H9 (cell line): ENCODE measurements around the gene DCTN3. TPM values are rescaled to one million over a fixed set of nuclear protein-coding genes. Genes with fewer than 3 reads are reported as not detected.

Experiments used
- DNase-seq: peaks from one replicate; pipeline ENCODE4 v3.0.0-alpha.2; 2017
- H2AFZ ChIP-seq: one replicate; pipeline ENCODE4 v1.6.1; 2013; ENCODE audit warnings: mild to moderate bottlenecking, low read length, control low read depth, moderate library complexity
- H2AK5ac ChIP-seq: 2 replicates; pipeline ENCODE4 v1.6.1; 2013; ENCODE audit warnings: low read length, control low read depth, mixed read lengths; ENCODE audit not compliant: insufficient read length
- H2BK120ac ChIP-seq: one replicate; pipeline ENCODE4 v1.6.1; 2013; ENCODE audit warnings: low read depth, mild to moderate bottlenecking, low read length, control low read depth, inconsistent platforms; ENCODE audit not compliant: poor library complexity, severe bottlenecking
- H2BK12ac ChIP-seq: 2 replicates; pipeline ENCODE4 v1.6.1; 2013; ENCODE audit warnings: low read length, control low read depth, mixed read lengths, low read depth; ENCODE audit not compliant: insufficient read length
- H2BK15ac ChIP-seq: 2 replicates; pipeline ENCODE4 v1.6.1; 2013; ENCODE audit warnings: low read depth, low read length, control low read depth
- H2BK20ac ChIP-seq: one replicate; pipeline ENCODE4 v1.6.1; 2013; ENCODE audit warnings: low read depth, mild to moderate bottlenecking, low read length, control low read depth, inconsistent platforms; ENCODE audit not compliant: poor library complexity, severe bottlenecking
- H2BK5ac ChIP-seq: 2 replicates; pipeline ENCODE4 v1.6.1; 2013; ENCODE audit warnings: low read length, control low read depth, mixed read lengths; ENCODE audit not compliant: insufficient read length
- H3K14ac ChIP-seq: 2 replicates; pipeline ENCODE4 v1.6.1; 2013; ENCODE audit warnings: low read length, control low read depth; ENCODE audit not compliant: insufficient read depth
- H3K18ac ChIP-seq: 2 replicates; pipeline ENCODE4 v1.6.1; 2013; ENCODE audit warnings: low read depth, mild to moderate bottlenecking, mixed read lengths, low read length, control low read depth; ENCODE audit not compliant: insufficient read length
- H3K23ac ChIP-seq: 2 replicates; pipeline ENCODE4 v1.6.1; 2013; ENCODE audit warnings: low read length, control low read depth, mixed read lengths, low read depth; ENCODE audit not compliant: insufficient read length
- H3K23me2 ChIP-seq: 2 replicates; pipeline ENCODE4 v1.6.1; 2013; ENCODE audit warnings: low read depth, mild to moderate bottlenecking, mixed read lengths, low read length, control low read depth; ENCODE audit not compliant: insufficient read length, poor library complexity, severe bottlenecking
- H3K27ac ChIP-seq: 2 replicates; pipeline ENCODE4 v1.5.1; 2013; ENCODE audit warnings: low read length, control low read depth, mixed read lengths, low read depth; ENCODE audit not compliant: insufficient read length
- H3K27me3 ChIP-seq: 2 replicates; pipeline ENCODE4 v1.6.1; 2013; ENCODE audit warnings: low read length, control low read depth, inconsistent platforms; ENCODE audit not compliant: insufficient read depth
- H3K4ac ChIP-seq: 2 replicates; pipeline ENCODE4 v1.6.1; 2013; ENCODE audit warnings: low read depth, mild to moderate bottlenecking, control low read depth, inconsistent platforms, low read length, moderate library complexity
- H3K4me1 ChIP-seq: 2 replicates; pipeline ENCODE4 v1.6.1; 2013; ENCODE audit warnings: low read length, control low read depth, inconsistent platforms; ENCODE audit not compliant: insufficient read depth
- H3K4me2 ChIP-seq: 2 replicates; pipeline ENCODE4 v1.6.1; 2013; ENCODE audit warnings: low read length, control low read depth, mixed read lengths; ENCODE audit not compliant: insufficient read length, insufficient read depth
- H3K56ac ChIP-seq: 2 replicates; pipeline ENCODE4 v1.6.1; 2013; ENCODE audit warnings: low read depth, mild to moderate bottlenecking, mixed read lengths, low read length, control low read depth; ENCODE audit not compliant: insufficient read length
- H3K79me1 ChIP-seq: 2 replicates; pipeline ENCODE4 v1.6.1; 2013; ENCODE audit warnings: low read depth, mild to moderate bottlenecking, moderate library complexity, low read length, control low read depth, inconsistent platforms; ENCODE audit not compliant: insufficient read depth, poor library complexity, severe bottlenecking
- H3K79me2 ChIP-seq: 2 replicates; pipeline ENCODE4 v1.6.1; 2013; ENCODE audit warnings: low read length, control low read depth, inconsistent platforms; ENCODE audit not compliant: insufficient read depth
- H3K9ac ChIP-seq: 2 replicates; pipeline ENCODE4 v1.6.1; 2013; ENCODE audit warnings: low read length, control low read depth, mixed read lengths; ENCODE audit not compliant: insufficient read length; ENCODE audit errors: extremely low read depth
- H3K9me3 ChIP-seq: one replicate; pipeline ENCODE4 v1.6.1; 2013; ENCODE audit warnings: low read depth, low read length, inconsistent platforms; ENCODE audit not compliant: control insufficient read depth
- H3T11ph ChIP-seq: one replicate; pipeline ENCODE4 v1.6.1; 2013; ENCODE audit warnings: mild to moderate bottlenecking, low read length, control low read depth, inconsistent platforms
- H4K20me1 ChIP-seq: one replicate; pipeline ENCODE4 v1.6.1; 2013; ENCODE audit not compliant: control insufficient read depth, insufficient read length, insufficient read depth
- H4K5ac ChIP-seq: 2 replicates; pipeline ENCODE4 v1.6.1; 2013; ENCODE audit warnings: low read depth, mild to moderate bottlenecking, mixed read lengths, low read length, control low read depth; ENCODE audit not compliant: insufficient read length
- H4K8ac ChIP-seq: replicated peaks from 2 replicates; pipeline ENCODE4 v1.6.1; 2013; ENCODE audit warnings: low read length, control low read depth, mixed read lengths, low read depth; ENCODE audit not compliant: insufficient read length
- H4K91ac ChIP-seq: 2 replicates; pipeline ENCODE4 v1.6.1; 2013; ENCODE audit warnings: low read depth, mild to moderate bottlenecking, moderate library complexity, mixed read lengths, low read length, control low read depth; ENCODE audit not compliant: insufficient read length
- H3K27ac Mint-ChIP-seq, 3 experiments: 2 replicates in 2 of 3; 3 replicates in 1 of 3; pipeline ENCODE4 v1.8.0; 2020 to 2021; ENCODE audit warnings: mixed read lengths in 3 of 3, mild to moderate bottlenecking in 1 of 3, moderate library complexity in 1 of 3
- H3K27me3 Mint-ChIP-seq: 2 replicates; pipeline ENCODE4 v1.8.0; 2021; ENCODE audit warnings: low read depth, mild to moderate bottlenecking, moderate library complexity, mixed read lengths
- H3K36me3 Mint-ChIP-seq, 3 experiments: 2 replicates in 2 of 3; 3 replicates in 1 of 3; pipeline ENCODE4 v1.8.0; 2020 to 2021; ENCODE audit warnings: low read depth in 3 of 3, mixed read lengths in 3 of 3; ENCODE audit not compliant: insufficient read depth in 1 of 3
- H3K4me1 Mint-ChIP-seq, 2 experiments: 2 replicates each; pipeline ENCODE4 v1.8.0; 2020; ENCODE audit warnings: mixed read lengths in 2 of 2
- H3K4me3 Mint-ChIP-seq, 2 experiments: 2 replicates in 1 of 2; 3 replicates in 1 of 2; pipeline ENCODE4 v1.8.0; 2020 to 2021; ENCODE audit warnings: mild to moderate bottlenecking in 2 of 2, mixed read lengths in 2 of 2, moderate library complexity in 1 of 2
- H3K9me3 Mint-ChIP-seq, 2 experiments: 2 replicates in 1 of 2; 3 replicates in 1 of 2; pipeline ENCODE4 v1.8.0; 2020; ENCODE audit warnings: mild to moderate bottlenecking in 2 of 2, mixed read lengths in 2 of 2, moderate library complexity in 1 of 2
- CTCF ChIP-seq: fragments of 200-600 bp; sonication (generic); conservative IDR thresholded peaks from 3 replicates; pipeline ENCODE4 v1.8.0; 2021; ENCODE audit warnings: antibody characterized with exemption, mild to moderate bottlenecking
- WGBS: extraction: QIAGEN DNeasy Blood & Tissue Kit; methylation state at CpG from one replicate; pipeline ENCODE4 v1.1.7; 2013; ENCODE audit warnings: missing lambda C conversion rate, low lambda C conversion rate, mixed read lengths; ENCODE audit not compliant: insufficient read length; ENCODE audit errors: extremely low coverage; 5-methylcytosine and 5-hydroxymethylcytosine counted together
- total RNA-seq: library from RNA; stranded (reverse); gene quantifications from 2 replicates; pipeline ENCODE4 v1.2.1, GENCODE V29; 2021

DCTN3 gene
- total RNA-seq, 1 experiment from 2014 or later, result 40.0 TPM

- peaks cover 0 to 5% of the 10 kb centered on the region in 2 experiments; a peak in 1 of 5 replicates for H3K9me3 Mint-ChIP-seq
- no peak overlapping the region for H4K91ac ChIP-seq
- H3K14ac ChIP-seq, result no peak overlapping the region
- no peak overlapping the region for H3K27ac Mint-ChIP-seq
- peaks cover 7% of the 10 kb centered on the region for H3K23me2 ChIP-seq
- no peak overlapping the region for H2BK120ac ChIP-seq
- no peaks in the 10 kb centered on the region for H3K79me1 ChIP-seq
- peaks cover 48 to 51% of the 10 kb centered on the region in 2 experiments for H3K4me1 Mint-ChIP-seq
- H3K9me3 ChIP-seq, result no peaks in the 10 kb centered on the region
- no CpG with 5 or more reads among the region's 3 CpGs for WGBS
- no peak overlapping the region for H3K4ac ChIP-seq
- no peak overlapping the region for H3K4me2 ChIP-seq
- H3K23ac ChIP-seq, result no peak overlapping the region
- no peak overlapping the region for H3K18ac ChIP-seq
- H3K9ac ChIP-seq, result no peak overlapping the region
- H2BK5ac ChIP-seq, result no peak overlapping the region
- no peak for DNase-seq
- peaks cover 97% of the 10 kb centered on the region for H3K27me3 Mint-ChIP-seq
- no peak overlapping the region for H2BK12ac ChIP-seq
- H2AK5ac ChIP-seq, result no peak overlapping the region
- no peak overlapping the region for H3K56ac ChIP-seq
- no peaks in the 10 kb centered on the region for H3K79me2 ChIP-seq
- H3T11ph ChIP-seq, result no peak overlapping the region
- no peak for TF ChIP-seq CTCF
- no peak overlapping the region for H2BK15ac ChIP-seq
- H3K27me3 ChIP-seq, result peaks cover 42% of the 10 kb centered on the region
- H2BK20ac ChIP-seq, result no peak overlapping the region
- H2AFZ ChIP-seq, result no peak overlapping the region
- no peak overlapping the region for H3K27ac ChIP-seq
- no peak overlapping the region for H4K8ac ChIP-seq
- H3K36me3 Mint-ChIP-seq, result no peaks in the 10 kb centered on the region
- H4K5ac ChIP-seq, result no peak overlapping the region
- H3K4me1 ChIP-seq, result peaks cover 20% of the 10 kb centered on the region
- H3K4me3 Mint-ChIP-seq, result no peak overlapping the region
- peaks cover 3% of the 10 kb centered on the region for H4K20me1 ChIP-seq
Observed at GRCh38 chr9:34581318-34581717, 39.0 kb downstream of the DCTN3 start.
